HepG2 (cell line): Measurements from ENCODE around the gene P4HB. TPM values are rescaled to one million over a fixed set of nuclear protein-coding genes. Genes with fewer than 3 reads are reported as not detected.
A peak's percentile ranks its signal among the peaks of the same experiment; 100 is the strongest.

Source experiments
- DR1 ChIP-seq: sonication (generic); formaldehyde crosslinking; IDR thresholded peaks from 2 replicates; pipeline ENCODE4 v1.8.0; 2021; ENCODE audit warnings: mild to moderate bottlenecking, missing genetic modification reagents, inconsistent platforms
- FLYWCH1 ChIP-seq: sonication (generic); formaldehyde crosslinking; IDR thresholded peaks from 2 replicates; pipeline ENCODE4 v1.8.1; 2023; ENCODE audit warnings: mild to moderate bottlenecking, missing genetic modification reagents
- GMEB2 ChIP-seq: IDR thresholded peaks from 2 replicates; pipeline ENCODE4 v1.6.1; 2016; ENCODE audit warnings: missing biosample characterization, missing genetic modification reagents, low read depth
- GZF1 ChIP-seq: sonication (generic); formaldehyde crosslinking; IDR thresholded peaks from 2 replicates; pipeline ENCODE4 v1.5.1; 2020; ENCODE audit warnings: mild to moderate bottlenecking, missing genetic modification reagents
- HDAC2 ChIP-seq: sonication (generic); formaldehyde crosslinking; IDR thresholded peaks from 2 replicates; pipeline ENCODE4 v1.4.0; 2020; ENCODE audit warnings: missing genetic modification reagents
- MED1 ChIP-seq: sonication (generic); formaldehyde crosslinking; IDR thresholded peaks from 2 replicates; pipeline ENCODE4 v1.4.0; 2020; ENCODE audit warnings: missing genetic modification reagents
- TAF15 ChIP-seq: fragments of 200-400 bp; formaldehyde crosslinking; IDR thresholded peaks from one replicate; pipeline ENCODE4 v1.6.1; 2018; ENCODE audit warnings: mild to moderate bottlenecking, low read depth, low read length; ENCODE audit not compliant: poor library complexity, severe bottlenecking
- YEATS2 ChIP-seq: sonication (generic); formaldehyde crosslinking; IDR thresholded peaks from 2 replicates; pipeline ENCODE4 v1.4.0; 2020; ENCODE audit warnings: missing genetic modification reagents, borderline replicate concordance
- ZNF264 ChIP-seq: sonication (generic); formaldehyde crosslinking; IDR thresholded peaks from 2 replicates; pipeline ENCODE4 v1.4.0; 2020; ENCODE audit warnings: missing genetic modification reagents
- ZNF609 ChIP-seq: sonication (generic); formaldehyde crosslinking; IDR thresholded peaks from 2 replicates; pipeline ENCODE4 v1.4.0; 2020; ENCODE audit warnings: mild to moderate bottlenecking, missing genetic modification reagents, borderline replicate concordance
- ZNF780A ChIP-seq: sonication (generic); formaldehyde crosslinking; IDR thresholded peaks from 2 replicates; pipeline ENCODE4 v1.8.0; 2022; ENCODE audit warnings: mild to moderate bottlenecking, missing genetic modification reagents, moderate library complexity
- ZSCAN9 ChIP-seq: IDR thresholded peaks from 2 replicates; pipeline ENCODE4 v1.6.1; 2016; ENCODE audit warnings: borderline replicate concordance
- polyA plus RNA-seq, 8 experiments: library from polyadenylated mRNA; depleted of rRNA in 3 of 8; stranded (reverse) in 7 of 8; unstranded in 1 of 8; fragments of >200 nt; fragmentation: Illumina TruSeq in 4 of 8; extraction: Trizol in 4 of 8; gene quantifications; 2 replicates each; pipeline versions ENCODE4 v1.2.1 to v1.2.3, GENCODE V29; 2011 to 2016; ENCODE audit warnings: low read depth in 4 of 8, missing spikeins in 1 of 8, mixed read lengths in 1 of 8; ENCODE audit not compliant: insufficient read depth in 1 of 8
- total RNA-seq, 5 experiments: library from RNA; depleted of rRNA; stranded (reverse); fragments of >200 nt; fragmentation: Illumina TruSeq; extraction: Trizol; gene quantifications; 2 replicates each; pipeline ENCODE4 v1.2.3, GENCODE V29; 2016; ENCODE audit warnings: low read depth in 1 of 5
- TF ChIP-seq, protein P1 (sequence below): sonication (generic); formaldehyde crosslinking; IDR thresholded peaks from 2 replicates; pipeline ENCODE4 v1.4.0; 2020; ENCODE audit warnings: missing genetic modification reagents, borderline replicate concordance
- TF ChIP-seq, protein P2 (sequence below): sonication (generic); formaldehyde crosslinking; IDR thresholded peaks from 2 replicates; pipeline ENCODE4 v1.5.0; 2020; ENCODE audit warnings: mild to moderate bottlenecking, missing genetic modification reagents, borderline replicate concordance

P4HB gene
- total and polyA plus RNA-seq, 2 of the 13 experiments (the other 11 are each of a cell fraction or from before 2014, with no cell fraction given), result 185 to 782 TPM

DNA sequence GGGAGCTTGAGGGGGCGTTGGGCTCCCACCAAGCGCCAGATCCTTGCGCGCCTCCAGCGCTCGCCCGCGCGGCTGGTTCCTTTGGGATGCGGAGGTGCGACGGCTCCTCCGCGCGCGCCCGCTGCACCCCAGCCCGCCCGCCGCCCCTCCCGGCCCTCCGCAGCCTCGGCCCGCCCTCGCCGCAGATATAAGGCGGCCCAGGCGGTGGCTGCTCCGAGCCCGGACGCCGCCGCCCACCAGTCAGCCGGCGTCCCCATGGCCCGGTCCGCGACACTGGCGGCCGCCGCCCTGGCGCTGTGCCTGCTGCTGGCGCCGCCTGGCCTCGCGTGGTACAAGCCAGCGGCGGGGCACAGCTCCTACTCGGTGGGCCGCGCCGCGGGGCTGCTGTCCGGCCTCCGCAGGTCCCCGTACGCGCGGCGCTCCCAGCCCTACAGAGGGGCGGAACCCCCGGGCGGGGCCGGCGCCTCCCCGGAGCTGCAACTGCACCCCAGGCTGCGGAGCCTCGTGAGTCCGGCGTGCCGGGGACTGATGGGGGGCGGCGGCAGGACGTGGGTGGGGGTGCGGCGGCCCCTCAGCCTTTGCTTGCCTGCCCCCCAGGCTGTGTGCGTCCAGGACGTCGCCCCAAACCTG is 41.8 kb upstream of the P4HB start, which contains the start of gene NPB (continued):
- TF ChIP-seq GMEB2 (CRISPR knock-in tag), result no peak
- TF ChIP-seq ZNF609 (CRISPR knock-in tag), result 0 out of 2 replicates have a peak, but pooled peaks have one; percentile 17
- peak; percentile 80 for TF ChIP-seq FLYWCH1
- TF ChIP-seq, protein P1, sequence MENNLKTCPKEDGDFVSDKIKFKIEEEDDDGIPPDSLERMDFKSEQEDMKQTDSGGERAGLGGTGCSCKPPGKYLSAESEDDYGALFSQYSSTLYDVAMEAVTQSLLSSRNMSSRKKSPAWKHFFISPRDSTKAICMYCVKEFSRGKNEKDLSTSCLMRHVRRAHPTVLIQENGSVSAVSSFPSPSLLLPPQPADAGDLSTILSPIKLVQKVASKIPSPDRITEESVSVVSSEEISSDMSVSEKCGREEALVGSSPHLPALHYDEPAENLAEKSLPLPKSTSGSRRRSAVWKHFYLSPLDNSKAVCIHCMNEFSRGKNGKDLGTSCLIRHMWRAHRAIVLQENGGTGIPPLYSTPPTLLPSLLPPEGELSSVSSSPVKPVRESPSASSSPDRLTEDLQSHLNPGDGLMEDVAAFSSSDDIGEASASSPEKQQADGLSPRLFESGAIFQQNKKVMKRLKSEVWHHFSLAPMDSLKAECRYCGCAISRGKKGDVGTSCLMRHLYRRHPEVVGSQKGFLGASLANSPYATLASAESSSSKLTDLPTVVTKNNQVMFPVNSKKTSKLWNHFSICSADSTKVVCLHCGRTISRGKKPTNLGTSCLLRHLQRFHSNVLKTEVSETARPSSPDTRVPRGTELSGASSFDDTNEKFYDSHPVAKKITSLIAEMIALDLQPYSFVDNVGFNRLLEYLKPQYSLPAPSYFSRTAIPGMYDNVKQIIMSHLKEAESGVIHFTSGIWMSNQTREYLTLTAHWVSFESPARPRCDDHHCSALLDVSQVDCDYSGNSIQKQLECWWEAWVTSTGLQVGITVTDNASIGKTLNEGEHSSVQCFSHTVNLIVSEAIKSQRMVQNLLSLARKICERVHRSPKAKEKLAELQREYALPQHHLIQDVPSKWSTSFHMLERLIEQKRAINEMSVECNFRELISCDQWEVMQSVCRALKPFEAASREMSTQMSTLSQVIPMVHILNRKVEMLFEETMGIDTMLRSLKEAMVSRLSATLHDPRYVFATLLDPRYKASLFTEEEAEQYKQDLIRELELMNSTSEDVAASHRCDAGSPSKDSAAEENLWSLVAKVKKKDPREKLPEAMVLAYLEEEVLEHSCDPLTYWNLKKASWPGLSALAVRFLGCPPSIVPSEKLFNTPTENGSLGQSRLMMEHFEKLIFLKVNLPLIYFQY (CRISPR knock-in tag), result 0 out of 2 replicates have a peak, but pooled peaks have one; percentile 14
- TF ChIP-seq ZNF780A (CRISPR knock-in tag), result no peak; the same call in 1 of the 2 replicates
- TF ChIP-seq ZSCAN9, result no peak
- no peak for TF ChIP-seq HDAC2
- TF ChIP-seq ZNF264 (CRISPR knock-in tag), result no peak
- TF ChIP-seq, protein P2, sequence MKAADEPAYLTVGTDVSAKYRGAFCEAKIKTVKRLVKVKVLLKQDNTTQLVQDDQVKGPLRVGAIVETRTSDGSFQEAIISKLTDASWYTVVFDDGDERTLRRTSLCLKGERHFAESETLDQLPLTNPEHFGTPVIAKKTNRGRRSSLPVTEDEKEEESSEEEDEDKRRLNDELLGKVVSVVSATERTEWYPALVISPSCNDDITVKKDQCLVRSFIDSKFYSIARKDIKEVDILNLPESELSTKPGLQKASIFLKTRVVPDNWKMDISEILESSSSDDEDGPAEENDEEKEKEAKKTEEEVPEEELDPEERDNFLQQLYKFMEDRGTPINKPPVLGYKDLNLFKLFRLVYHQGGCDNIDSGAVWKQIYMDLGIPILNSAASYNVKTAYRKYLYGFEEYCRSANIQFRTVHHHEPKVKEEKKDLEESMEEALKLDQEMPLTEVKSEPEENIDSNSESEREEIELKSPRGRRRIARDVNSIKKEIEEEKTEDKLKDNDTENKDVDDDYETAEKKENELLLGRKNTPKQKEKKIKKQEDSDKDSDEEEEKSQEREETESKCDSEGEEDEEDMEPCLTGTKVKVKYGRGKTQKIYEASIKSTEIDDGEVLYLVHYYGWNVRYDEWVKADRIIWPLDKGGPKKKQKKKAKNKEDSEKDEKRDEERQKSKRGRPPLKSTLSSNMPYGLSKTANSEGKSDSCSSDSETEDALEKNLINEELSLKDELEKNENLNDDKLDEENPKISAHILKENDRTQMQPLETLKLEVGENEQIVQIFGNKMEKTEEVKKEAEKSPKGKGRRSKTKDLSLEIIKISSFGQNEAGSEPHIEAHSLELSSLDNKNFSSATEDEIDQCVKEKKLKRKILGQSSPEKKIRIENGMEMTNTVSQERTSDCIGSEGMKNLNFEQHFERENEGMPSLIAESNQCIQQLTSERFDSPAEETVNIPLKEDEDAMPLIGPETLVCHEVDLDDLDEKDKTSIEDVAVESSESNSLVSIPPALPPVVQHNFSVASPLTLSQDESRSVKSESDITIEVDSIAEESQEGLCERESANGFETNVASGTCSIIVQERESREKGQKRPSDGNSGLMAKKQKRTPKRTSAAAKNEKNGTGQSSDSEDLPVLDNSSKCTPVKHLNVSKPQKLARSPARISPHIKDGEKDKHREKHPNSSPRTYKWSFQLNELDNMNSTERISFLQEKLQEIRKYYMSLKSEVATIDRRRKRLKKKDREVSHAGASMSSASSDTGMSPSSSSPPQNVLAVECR (CRISPR knock-in tag), result peak; percentile 13; the same call in 1 of the 2 replicates
- TF ChIP-seq GZF1, result 0 out of 2 replicates have a peak, but pooled peaks have one; percentile 10
- peak; percentile 28 for TF ChIP-seq TAF15
- TF ChIP-seq DR1, result 0 out of 2 replicates have a peak, but pooled peaks have one; percentile 6
- TF ChIP-seq YEATS2 (CRISPR knock-in tag), result no peak
- peak; percentile 32 for TF ChIP-seq MED1
